GM18873 (cell line): ENCODE results near the gene ASB16.

Experiments used
- ATAC-seq: cut with Tn5 transposase; IDR thresholded peaks from one replicate; pipeline ENCODE4 v1.9.1; 2021; ENCODE audit warnings: mild to moderate bottlenecking, moderate library complexity, moderate number of reproducible peaks; ENCODE audit not compliant: unreplicated experiment, low FRiP score

The ASB16 gene

GRCh38 chr17:44220213-44221083 is 49.9 kb downstream of the ASB16 start:
- no peak for ATAC-seq

GRCh38 chr17:44221084-44221861 is 50.8 kb downstream of the ASB16 start:
- no peak for ATAC-seq

GRCh38 chr17:44221862-44222111 is 51.3 kb downstream of the ASB16 start:
- no peak for ATAC-seq

- ATAC-seq = no peak
These were observed 51.8 kb downstream of the ASB16 start for GRCh38 chr17:44222112-44222869.

DNA sequence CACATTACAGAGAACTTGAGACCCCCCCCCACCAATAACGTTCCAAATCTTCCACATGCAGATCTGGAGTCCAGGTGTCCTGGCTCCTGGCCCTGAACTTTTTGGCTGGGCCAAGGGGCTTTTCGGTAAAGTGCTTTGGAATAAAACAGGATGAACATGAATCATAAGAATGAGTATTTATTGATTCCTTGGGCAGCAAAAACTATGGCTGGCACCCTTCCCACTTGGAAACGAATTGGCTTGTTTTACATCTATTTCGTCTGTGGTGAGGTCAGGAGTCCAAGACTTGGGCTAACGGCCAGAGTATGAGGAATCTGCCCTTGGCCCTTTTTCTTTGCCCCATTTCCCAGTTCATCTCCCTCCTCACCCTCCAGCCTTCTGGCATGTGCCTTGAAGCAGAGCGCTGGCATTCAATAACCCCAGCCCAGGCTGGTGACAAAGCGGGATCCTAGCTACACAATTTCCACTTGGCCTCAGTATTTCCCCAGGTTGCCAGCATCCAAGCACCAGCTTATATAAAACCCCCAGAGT is 53.1 kb downstream of the ASB16 start:
- no peak for ATAC-seq
